ENCODE data around the gene CCDC159.

GRCh38 chr19:11377756-11378155 is 31.4 kb downstream of the CCDC159 start:
- TF ChIP-seq, protein P1, sequence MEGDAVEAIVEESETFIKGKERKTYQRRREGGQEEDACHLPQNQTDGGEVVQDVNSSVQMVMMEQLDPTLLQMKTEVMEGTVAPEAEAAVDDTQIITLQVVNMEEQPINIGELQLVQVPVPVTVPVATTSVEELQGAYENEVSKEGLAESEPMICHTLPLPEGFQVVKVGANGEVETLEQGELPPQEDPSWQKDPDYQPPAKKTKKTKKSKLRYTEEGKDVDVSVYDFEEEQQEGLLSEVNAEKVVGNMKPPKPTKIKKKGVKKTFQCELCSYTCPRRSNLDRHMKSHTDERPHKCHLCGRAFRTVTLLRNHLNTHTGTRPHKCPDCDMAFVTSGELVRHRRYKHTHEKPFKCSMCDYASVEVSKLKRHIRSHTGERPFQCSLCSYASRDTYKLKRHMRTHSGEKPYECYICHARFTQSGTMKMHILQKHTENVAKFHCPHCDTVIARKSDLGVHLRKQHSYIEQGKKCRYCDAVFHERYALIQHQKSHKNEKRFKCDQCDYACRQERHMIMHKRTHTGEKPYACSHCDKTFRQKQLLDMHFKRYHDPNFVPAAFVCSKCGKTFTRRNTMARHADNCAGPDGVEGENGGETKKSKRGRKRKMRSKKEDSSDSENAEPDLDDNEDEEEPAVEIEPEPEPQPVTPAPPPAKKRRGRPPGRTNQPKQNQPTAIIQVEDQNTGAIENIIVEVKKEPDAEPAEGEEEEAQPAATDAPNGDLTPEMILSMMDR (IDR thresholded peaks at IDR 0.05) = no peak
- no peak for TF ChIP-seq POLR2A (IDR thresholded peaks at IDR 0.05)
- no peak for TF ChIP-seq POLR2AphosphoS5 (IDR thresholded peaks at IDR 0.05)
